ENCODE results near the gene TMEM234.

The TMEM234 gene

GRCh38 chr1:32199043-32199716 is 23.0 kb downstream of the TMEM234 start:
- DNase-seq: no peak
- Histone ChIP-seq H3K9me3 (no peaks in the 10 kb centered on the region), H3K4me3 (ENCODE audit: low read depth, low read length) (no peak overlapping the region), H3K36me3 (no peaks in the 10 kb centered on the region; the same call in 1 of the 2 replicates), H3K4me1 (peaks cover 8% of the 10 kb centered on the region), H3K27me3 (no peaks in the 10 kb centered on the region)
- no peak for TF ChIP-seq CTCF (IDR thresholded peaks at IDR 0.05; ENCODE audit: low read depth, low read length)

- Histone ChIP-seq H3K9me3 (no peaks in the 10 kb centered on the region), H3K36me3 (no peaks in the 10 kb centered on the region; the same call in 1 of the 2 replicates), H3K4me1 (peaks cover 8% of the 10 kb centered on the region), H3K4me3 (ENCODE audit: low read depth, low read length) (no peak overlapping the region), H3K27me3 (no peaks in the 10 kb centered on the region)
- no peak for TF ChIP-seq CTCF (IDR thresholded peaks at IDR 0.05; ENCODE audit: low read depth, low read length)
- no peak for DNase-seq
Observed at GRCh38 chr1:32198237-32199042, 23.7 kb downstream of the TMEM234 start.

GRCh38 chr1:32197837-32198236 is 24.3 kb downstream of the TMEM234 start:
- H3K9me3 ChIP-seq: no peaks in the 10 kb centered on the region
- no peaks in the 10 kb centered on the region for H3K27me3 ChIP-seq
- H3K36me3 ChIP-seq: peaks cover 5% of the 10 kb centered on the region
- H3K4me1 ChIP-seq: peaks cover 8% of the 10 kb centered on the region
- H3K4me3 ChIP-seq (ENCODE audit: low read depth, low read length): no peak overlapping the region
- no peak for TF ChIP-seq CTCF (IDR thresholded peaks at IDR 0.05; ENCODE audit: low read depth, low read length)
- no peak for DNase-seq

- H3K4me3 ChIP-seq (ENCODE audit: low read depth, low read length): no peak overlapping the region
- H3K9me3 ChIP-seq: no peaks in the 10 kb centered on the region
- peaks cover 8% of the 10 kb centered on the region for H3K4me1 ChIP-seq
- H3K36me3 ChIP-seq: peaks cover 13% of the 10 kb centered on the region
- DNase-seq: no peak
- no peaks in the 10 kb centered on the region for H3K27me3 ChIP-seq
- TF ChIP-seq CTCF (IDR thresholded peaks at IDR 0.05; ENCODE audit: low read depth, low read length): no peak
Observed at GRCh38 chr1:32197074-32197473, 25.1 kb downstream of the TMEM234 start.

GRCh38 chr1:32195972-32196823 is 26.0 kb downstream of the TMEM234 start:
- Histone ChIP-seq H3K4me1 (peaks cover 6% of the 10 kb centered on the region; the same call in 1 of the 2 replicates), H3K9me3 (no peaks in the 10 kb centered on the region), H3K27me3 (no peaks in the 10 kb centered on the region), H3K4me3 (ENCODE audit: low read depth, low read length) (no peak overlapping the region), H3K36me3 (peaks cover 21% of the 10 kb centered on the region)
- DNase-seq: no peak
- TF ChIP-seq CTCF (IDR thresholded peaks at IDR 0.05; ENCODE audit: low read depth, low read length): no peak
